Tibial nerve (tissue), 4 donors: Measurements from ENCODE around the gene TBX5. TPM values are rescaled to one million over a fixed set of nuclear protein-coding genes. Genes with fewer than 3 reads are reported as not detected.
"Not testable (repeated sequence)": the region's sequence is repeated elsewhere in the genome, so short reads cannot be mapped to it uniquely, and the experiment has no call there.

Source experiments
- DNase-seq, 2 donors: peaks; one replicate each; pipeline ENCODE4 v3.0.0-alpha.2; 2019; ENCODE audit warnings: low spot score in 2 of 2
- H3K27ac ChIP-seq, 4 donors: fragments of 200-600 bp; sonication (generic) in 3 of 4; one replicate each; pipeline ENCODE4 v1.5.1; 2017 to 2019; ENCODE audit warnings: mild to moderate bottlenecking in 1 of 4
- H3K27me3 ChIP-seq, 2 donors: fragments of 200-600 bp; sonication (generic) in 1 of 2; one replicate each; pipeline versions ENCODE4 v1.5.1 to v1.6.0; 2017 to 2019
- H3K36me3 ChIP-seq, 3 donors: fragments of 200-600 bp; sonication (generic); one replicate each; pipeline ENCODE4 v1.5.1; 2018 to 2019
- H3K4me1 ChIP-seq, 4 donors: fragments of 200-600 bp; sonication (generic) in 3 of 4; one replicate each; pipeline ENCODE4 v1.5.1; 2017 to 2019
- H3K4me3 ChIP-seq, 4 donors: fragments of 200-600 bp; sonication (generic) in 3 of 4; one replicate each; pipeline ENCODE4 v1.5.1; 2017 to 2019; ENCODE audit warnings: mild to moderate bottlenecking in 1 of 4, moderate library complexity in 1 of 4
- H3K9me3 ChIP-seq, 4 donors: fragments of 200-600 bp; sonication (generic) in 3 of 4; one replicate each; pipeline ENCODE4 v1.5.1; 2017 to 2019
- EP300 ChIP-seq, 2 donors: sonication (generic); formaldehyde crosslinking; IDR thresholded peaks; one replicate each; pipeline ENCODE4 v1.6.1; 2017; ENCODE audit warnings: antibody characterized with exemption in 2 of 2, mild to moderate bottlenecking in 1 of 2
- POLR2A ChIP-seq, 2 donors: fragments of 450-650 bp; IDR thresholded peaks; one replicate each; pipeline ENCODE4 v1.6.1; 2017; ENCODE audit warnings: antibody characterized with exemption in 2 of 2, mild to moderate bottlenecking in 2 of 2, moderate library complexity in 2 of 2
- WGBS, 2 donors: methylation state at CpG; one replicate each; pipeline ENCODE4 v1.1.5; 2018; 5-methylcytosine and 5-hydroxymethylcytosine counted together
- total RNA-seq, 4 donors: library from RNA; depleted of rRNA; stranded (reverse); fragments of >200 nt; gene quantifications; one replicate each; pipeline ENCODE4 v1.1.0, GENCODE V29; 2016
- TF ChIP-seq, protein P1 (sequence below), 5 experiments: fragments of 200-600 bp in 3 of 5; fragments of 450-650 bp in 2 of 5; sonication (generic) in 3 of 5; IDR thresholded peaks; one replicate each; pipeline ENCODE4 v1.5.1; 2016 to 2019; ENCODE audit warnings: antibody characterized with exemption in 5 of 5, mild to moderate bottlenecking in 3 of 5, moderate library complexity in 2 of 5

TBX5 gene
- total RNA-seq, 4 donors from 2014 or later, result not detected

DNA sequence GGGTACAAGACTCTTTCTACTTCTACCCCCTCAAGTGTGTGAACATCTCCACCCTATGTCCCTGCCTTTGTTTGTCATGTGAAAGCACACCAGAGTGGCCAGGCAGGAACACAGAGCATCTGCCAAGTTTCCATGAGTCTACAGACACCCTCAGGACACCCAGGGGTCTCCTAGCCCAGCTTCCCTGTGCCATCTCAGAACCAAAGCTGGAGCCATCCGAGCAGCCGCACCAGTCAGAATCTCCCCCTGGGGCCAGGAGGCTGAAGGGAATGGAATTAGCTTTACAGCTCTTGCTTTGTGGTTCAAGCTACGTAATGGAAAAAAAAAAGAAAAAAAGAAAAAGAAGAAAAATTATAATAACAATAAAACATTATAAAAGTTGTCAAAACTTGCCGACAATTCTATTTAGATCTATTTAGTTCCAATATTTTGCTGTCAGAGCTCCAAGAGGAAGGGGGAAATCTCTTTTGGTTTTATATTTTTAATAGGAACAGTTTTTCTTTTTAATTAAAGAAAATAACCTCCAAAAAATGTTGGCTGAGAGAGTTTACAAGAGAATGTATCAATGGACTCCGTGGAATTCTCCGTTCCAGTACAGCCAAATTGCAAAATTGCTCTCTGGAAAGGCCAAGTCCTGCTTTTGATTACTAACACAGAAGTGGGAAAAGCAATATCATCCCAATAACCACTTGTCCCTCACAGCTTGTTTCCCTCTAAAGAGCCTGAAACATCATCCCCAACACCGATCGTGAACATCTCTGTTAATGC lies 37.1 kb downstream of the TBX5 start:
- Histone ChIP-seq H3K27ac (no peak overlapping the region), H3K36me3 (no peaks in the 10 kb centered on the region), H3K4me3 (no peak overlapping the region), H3K27me3 (no peaks in the 10 kb centered on the region), H3K9me3 (peaks cover 0 to 6% (median 0%) of the 10 kb centered on the region in 4 donors), H3K4me1 (no peaks in the 10 kb centered on the region)
- no peak for DNase-seq
- WGBS, 2 donors, result 41 to 59% methylated on average over 8 of the region's 8 CpGs
- no peak for TF ChIP-seq EP300 (IDR thresholded peaks at IDR 0.05)
- TF ChIP-seq, protein P1, sequence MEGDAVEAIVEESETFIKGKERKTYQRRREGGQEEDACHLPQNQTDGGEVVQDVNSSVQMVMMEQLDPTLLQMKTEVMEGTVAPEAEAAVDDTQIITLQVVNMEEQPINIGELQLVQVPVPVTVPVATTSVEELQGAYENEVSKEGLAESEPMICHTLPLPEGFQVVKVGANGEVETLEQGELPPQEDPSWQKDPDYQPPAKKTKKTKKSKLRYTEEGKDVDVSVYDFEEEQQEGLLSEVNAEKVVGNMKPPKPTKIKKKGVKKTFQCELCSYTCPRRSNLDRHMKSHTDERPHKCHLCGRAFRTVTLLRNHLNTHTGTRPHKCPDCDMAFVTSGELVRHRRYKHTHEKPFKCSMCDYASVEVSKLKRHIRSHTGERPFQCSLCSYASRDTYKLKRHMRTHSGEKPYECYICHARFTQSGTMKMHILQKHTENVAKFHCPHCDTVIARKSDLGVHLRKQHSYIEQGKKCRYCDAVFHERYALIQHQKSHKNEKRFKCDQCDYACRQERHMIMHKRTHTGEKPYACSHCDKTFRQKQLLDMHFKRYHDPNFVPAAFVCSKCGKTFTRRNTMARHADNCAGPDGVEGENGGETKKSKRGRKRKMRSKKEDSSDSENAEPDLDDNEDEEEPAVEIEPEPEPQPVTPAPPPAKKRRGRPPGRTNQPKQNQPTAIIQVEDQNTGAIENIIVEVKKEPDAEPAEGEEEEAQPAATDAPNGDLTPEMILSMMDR (IDR thresholded peaks at IDR 0.05), result no peak
- no peak for TF ChIP-seq POLR2A (IDR thresholded peaks at IDR 0.05)

DNA sequence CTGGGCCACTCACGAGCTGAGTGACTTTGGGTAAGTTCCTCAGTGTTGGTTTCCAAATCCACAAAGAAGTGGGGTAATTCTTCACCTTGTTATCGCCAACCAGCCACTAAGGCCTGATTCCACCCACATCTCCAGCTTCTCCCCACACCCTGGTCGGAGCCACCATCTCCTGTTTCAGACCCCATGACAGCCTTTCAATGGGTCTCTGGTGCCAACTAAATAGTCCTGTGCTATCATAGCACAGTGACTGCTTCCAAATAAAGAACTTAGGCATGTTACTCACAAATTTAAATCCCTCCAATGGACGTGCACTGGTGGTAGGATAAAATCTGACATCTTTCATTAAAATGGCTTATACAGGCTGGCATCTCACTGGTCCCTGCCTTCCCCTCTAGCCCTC lies 44.0 kb downstream of the TBX5 start:
- no peak for DNase-seq
- 55 to 62% methylated on average over 4 of the region's 4 CpGs for WGBS, 2 donors
- TF ChIP-seq POLR2A (IDR thresholded peaks at IDR 0.05) (no peak), EP300 (IDR thresholded peaks at IDR 0.05) (no peak)
- TF ChIP-seq, protein P1 (IDR thresholded peaks at IDR 0.05), result no peak
- Histone ChIP-seq H3K4me1 (no peaks in the 10 kb centered on the region), H3K27ac (no peak overlapping the region), H3K4me3 (no peak overlapping the region), H3K9me3 (peaks cover 0 to 9% (median 0%) of the 10 kb centered on the region in 4 donors), H3K36me3 (no peaks in the 10 kb centered on the region), H3K27me3 (no peaks in the 10 kb centered on the region)

DNA sequence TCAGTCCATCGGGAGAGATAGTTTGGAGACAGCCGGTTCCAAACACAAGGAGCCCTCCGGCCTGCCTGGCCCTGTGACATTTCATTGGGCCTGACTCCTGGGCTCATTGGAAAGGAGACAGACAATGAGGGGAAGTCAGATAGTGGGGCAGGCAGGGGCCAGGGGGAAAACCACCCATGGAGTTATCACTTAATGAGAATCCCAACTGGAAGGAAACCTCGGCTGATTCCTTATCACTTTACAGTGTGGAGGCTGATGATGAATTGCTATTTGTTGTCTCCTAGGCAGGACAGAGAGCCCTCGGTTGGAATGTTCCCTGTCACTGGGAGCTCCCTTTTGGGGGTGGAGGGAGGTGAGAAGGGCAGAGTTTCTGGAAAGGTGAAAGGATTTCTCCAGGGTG lies 44.4 kb downstream of the TBX5 start:
- Histone ChIP-seq H3K4me1 (no peaks in the 10 kb centered on the region), H3K27me3 (no peaks in the 10 kb centered on the region), H3K9me3 (peaks cover 0 to 9% (median 0%) of the 10 kb centered on the region in 4 donors), H3K36me3 (no peaks in the 10 kb centered on the region), H3K27ac (no peak overlapping the region), H3K4me3 (no peak overlapping the region)
- DNase-seq, result no peak
- TF ChIP-seq EP300 (IDR thresholded peaks at IDR 0.05), result no peak
- TF ChIP-seq, protein P1 (IDR thresholded peaks at IDR 0.05), result no peak
- TF ChIP-seq POLR2A (IDR thresholded peaks at IDR 0.05), result no peak
- 26 to 37% methylated on average over 5 of the region's 5 CpGs for WGBS, 2 donors

DNA sequence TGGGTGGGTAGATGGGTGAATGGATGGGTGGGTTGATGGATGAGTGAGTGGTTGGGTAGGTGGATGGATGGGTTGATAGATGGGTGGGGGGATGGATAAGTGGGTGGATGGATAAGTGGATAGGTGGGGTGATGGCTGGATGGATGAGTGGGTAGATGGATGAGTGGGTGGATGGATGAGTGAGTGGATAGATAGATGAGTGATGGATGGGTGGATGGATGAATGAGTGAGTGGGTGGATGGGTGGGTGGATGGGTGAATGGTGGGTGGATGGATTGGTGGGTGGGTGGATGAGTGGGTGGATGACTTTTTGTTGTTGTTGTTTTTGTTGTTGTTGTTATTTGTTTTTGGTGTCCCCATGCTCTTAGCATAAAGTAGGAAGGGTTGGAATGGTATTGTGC lies 45.5 kb downstream of the TBX5 start:
- DNase-seq, result no peak
- Histone ChIP-seq H3K36me3 (no peaks in the 10 kb centered on the region), H3K27ac (no peak overlapping the region), H3K9me3 (peaks cover 0 to 3% (median 0%) of the 10 kb centered on the region in 4 donors), H3K4me1 (no peaks in the 10 kb centered on the region), H3K4me3 (no peak overlapping the region), H3K27me3 (no peaks in the 10 kb centered on the region)
- TF ChIP-seq, protein P1 (IDR thresholded peaks at IDR 0.05), result no peak
- no peak for TF ChIP-seq EP300 (IDR thresholded peaks at IDR 0.05)
- TF ChIP-seq POLR2A (IDR thresholded peaks at IDR 0.05), result no peak

DNA sequence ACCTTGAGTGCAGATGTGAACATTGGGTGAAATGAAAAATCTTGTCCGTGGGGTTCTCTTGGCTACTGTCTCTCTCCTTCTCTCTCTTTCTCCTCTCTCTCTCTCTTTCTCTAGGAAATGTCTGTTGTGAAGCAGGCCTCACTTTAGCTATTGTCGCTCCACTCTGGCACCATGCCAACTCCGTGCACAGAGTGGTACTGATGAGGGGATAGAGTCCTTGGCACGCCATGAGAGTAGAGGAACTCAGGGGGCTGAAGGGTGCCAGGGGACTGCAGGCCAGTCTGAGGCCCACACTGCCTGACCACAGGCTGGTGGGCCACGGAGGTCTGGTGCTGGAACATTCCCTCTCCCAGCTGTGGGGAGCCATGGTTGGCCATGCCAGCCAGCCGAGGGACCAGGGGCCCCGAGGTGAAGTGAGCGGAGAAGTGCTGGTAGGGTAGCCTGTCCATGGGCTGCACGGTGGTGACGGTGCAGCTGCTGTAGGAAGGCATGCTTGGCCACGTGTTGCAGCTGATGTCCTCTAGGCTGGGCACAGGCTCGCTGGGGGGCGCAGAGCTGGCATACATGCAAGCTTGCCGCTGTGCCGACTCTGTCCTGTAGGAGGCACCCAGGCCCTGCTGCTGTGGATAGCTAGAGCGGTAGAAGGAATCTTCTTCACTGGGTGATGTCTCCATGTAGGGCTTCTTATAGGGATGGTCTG lies 50.4 kb downstream of the TBX5 start:
- no peak overlapping the region for H3K27ac ChIP-seq
- no peak for DNase-seq
- no peaks in the 10 kb centered on the region for H3K36me3 ChIP-seq
- TF ChIP-seq POLR2A (IDR thresholded peaks at IDR 0.05), result no peak
- TF ChIP-seq, protein P1 (IDR thresholded peaks at IDR 0.05), result no peak
- TF ChIP-seq EP300 (IDR thresholded peaks at IDR 0.05), result no peak
- 56 to 58% methylated on average over 16 of the region's 16 CpGs for WGBS, 2 donors
- H3K27me3 ChIP-seq, result no peaks in the 10 kb centered on the region
- no peaks in the 10 kb centered on the region for H3K4me1 ChIP-seq
- H3K4me3 ChIP-seq, result no peak overlapping the region
- no peaks in the 10 kb centered on the region for H3K9me3 ChIP-seq

DNA sequence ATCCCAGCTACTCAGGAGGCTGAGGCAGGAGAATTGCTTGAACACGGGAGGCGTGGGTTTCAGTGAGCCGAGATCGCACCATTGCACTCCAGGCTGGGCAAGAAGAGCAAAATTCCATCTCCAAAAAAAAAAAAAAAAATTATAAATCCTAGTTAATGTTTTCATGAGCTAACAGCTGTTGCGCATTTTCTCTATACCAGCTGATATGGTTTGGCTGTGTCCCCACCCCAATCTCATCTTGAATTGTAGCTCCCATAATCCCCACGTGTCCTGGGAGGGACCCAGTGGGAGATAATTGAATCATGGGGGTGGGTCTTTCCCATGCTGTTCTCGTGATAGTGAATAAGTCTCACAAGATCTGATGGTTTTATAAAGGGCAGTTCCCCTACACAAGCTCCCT lies 56.7 kb downstream of the TBX5 start:
- not testable (repeated sequence) for H3K4me3 ChIP-seq, H3K27me3 ChIP-seq, H3K27ac ChIP-seq, H3K36me3 ChIP-seq, H3K9me3 ChIP-seq, H3K4me1 ChIP-seq, DNase-seq
- WGBS, 2 donors, result 77 to 81% methylated on average over 7 of the region's 7 CpGs
